Panc1 (cell line): Measurements from ENCODE around the gene ATP9A. TPM values are rescaled to one million over a fixed set of nuclear protein-coding genes. Genes with fewer than 3 reads are reported as not detected.

Experiments
- ATAC-seq: fragments of 200-7000 bp; cut with Tn5 transposase; 2 replicates; pipeline ENCODE4 v1.9.1; 2020; ENCODE audit warnings: mild to moderate bottlenecking, moderate library complexity
- BruUV-seq: library from RNA; stranded (reverse); fragments of 400-500 nt; replicated peaks from 2 replicates; lab custom pipeline; 2021; lab: Mats Ljungman, UMichigan
- CTCF ChIA-PET: fragments of 300-600 bp; sonication (Branson Sonifier 250); formaldehyde crosslinking; loops from one replicate; lab custom pipeline; 2022; ENCODE audit warnings: antibody characterized with exemption; lab: Charles Lee
- POLR2A ChIA-PET: fragments of 300-600 bp; sonication (Branson Sonifier 250); formaldehyde crosslinking; loops from one replicate; lab custom pipeline; 2022; ENCODE audit warnings: antibody characterized with exemption; lab: Charles Lee
- DNase-seq: peaks from one replicate; pipeline ENCODE4 v3.0.0-alpha.2; 2010; ENCODE audit warnings: low read depth, low spot score
- H3K27ac ChIP-seq: 2 replicates; pipeline ENCODE4 v1.5.1; 2011; ENCODE audit warnings: mild to moderate bottlenecking, low read length, inconsistent platforms
- H3K27me3 ChIP-seq: fragments of 200-500 bp; sonication (Bioruptor generic); 2 replicates; pipeline ENCODE4 v1.6.0; 2014; ENCODE audit warnings: low read length, inconsistent platforms; ENCODE audit not compliant: control insufficient read depth, insufficient read depth
- H3K36me3 ChIP-seq: fragments of 200-500 bp; sonication (Bioruptor generic); 2 replicates; pipeline ENCODE4 v1.5.1; 2014; ENCODE audit warnings: inconsistent platforms, mild to moderate bottlenecking, low read length, moderate library complexity; ENCODE audit not compliant: control insufficient read depth, insufficient read depth
- H3K4me1 ChIP-seq: 2 replicates; pipeline ENCODE4 v1.5.1; 2011; ENCODE audit warnings: inconsistent platforms, mild to moderate bottlenecking, low read length, moderate library complexity; ENCODE audit not compliant: control insufficient read depth, insufficient read depth
- H3K4me3 ChIP-seq, 2 experiments: 2 replicates each; pipeline ENCODE4 v1.5.1; 2011 to 2012; ENCODE audit warnings: low read depth in 2 of 2, low read length in 2 of 2, mild to moderate bottlenecking in 2 of 2, inconsistent platforms in 1 of 2, moderate library complexity in 1 of 2
- H3K9me3 ChIP-seq: fragments of 200-500 bp; sonication (Bioruptor generic); 2 replicates; pipeline ENCODE4 v1.5.1; 2014; ENCODE audit warnings: low read depth, mild to moderate bottlenecking, inconsistent platforms, low read length, moderate library complexity; ENCODE audit not compliant: control insufficient read depth, insufficient read depth
- CTCF ChIP-seq: fragments of 450-650 bp; IDR thresholded peaks from 2 replicates; pipeline ENCODE4 v1.5.1; 2017; ENCODE audit warnings: mild to moderate bottlenecking
- POLR2AphosphoS5 ChIP-seq: IDR thresholded peaks from 2 replicates; pipeline ENCODE4 v1.6.1; 2012; ENCODE audit warnings: mild to moderate bottlenecking, low read depth, low read length, moderate library complexity
- REST ChIP-seq, 2 experiments: IDR thresholded peaks; 2 replicates each; pipeline ENCODE4 v1.6.1; 2011 to 2012; ENCODE audit warnings: low read depth in 2 of 2, control low read depth in 1 of 2, low read length in 1 of 2, mild to moderate bottlenecking in 1 of 2, moderate library complexity in 1 of 2; ENCODE audit not compliant: insufficient read depth in 1 of 2
- SIN3A ChIP-seq: IDR thresholded peaks from 2 replicates; pipeline ENCODE4 v1.6.1; 2012; ENCODE audit warnings: low read depth, mild to moderate bottlenecking, low read length, moderate library complexity, borderline replicate concordance; ENCODE audit not compliant: insufficient read depth
- TCF7L2 ChIP-seq: IDR thresholded peaks from 2 replicates; pipeline ENCODE4 v1.6.1; 2011; ENCODE audit warnings: mild to moderate bottlenecking, low read depth, low read length, inconsistent platforms
- in situ Hi-C: cut with HindIII; loops from 2 replicates; pipeline ENCODE4 v1.10.0; 2016; ENCODE audit warnings: low sequenced_read_pairs, low pct_unique_long_range_greater_than_20kb
- intact Hi-C: fragments of 100-400 bp; cut with micrococcal nuclease; formaldehyde crosslinking; loops from one replicate; pipeline ENCODE4 v1.10.0; 2022; ENCODE audit not compliant: unreplicated experiment
- total RNA-seq: library from RNA; stranded (reverse); gene quantifications from one replicate; pipeline ENCODE4 v1.2.1, GENCODE V29; 2021; ENCODE audit not compliant: unreplicated experiment

ATP9A gene
- total RNA-seq, 1 experiment from 2014 or later, result 8.7 TPM

- H3K36me3 ChIP-seq, result no peaks in the 10 kb centered on the region
- no peak overlapping the region for H3K27ac ChIP-seq
- intact Hi-C loops (no loop called here), in situ Hi-C loops (no loop called here)
- no peaks in the 10 kb centered on the region for H3K27me3 ChIP-seq
- DNase-seq (no peak), ATAC-seq (no peak)
- TF ChIP-seq SIN3A (no peak), REST (IDR thresholded peaks at IDR 0.05; ENCODE audit: insufficient read depth in 1 of 2, low read depth in 2 of 2, low read length in 1 of 2) (no peak), TCF7L2 (no peak), CTCF (no peak), POLR2AphosphoS5 (no peak)
- ChIA-PET CTCF (no interaction called here), POLR2A (no interaction called here)
- no peaks in the 10 kb centered on the region for H3K4me1 ChIP-seq
- no peak overlapping the region for H3K4me3 ChIP-seq
- no TSS peak for BruUV-seq
- H3K9me3 ChIP-seq, result no peaks in the 10 kb centered on the region
Measured at GRCh38 chr20:51612896-51613295, 155.3 kb downstream of the ATP9A start.

DNA sequence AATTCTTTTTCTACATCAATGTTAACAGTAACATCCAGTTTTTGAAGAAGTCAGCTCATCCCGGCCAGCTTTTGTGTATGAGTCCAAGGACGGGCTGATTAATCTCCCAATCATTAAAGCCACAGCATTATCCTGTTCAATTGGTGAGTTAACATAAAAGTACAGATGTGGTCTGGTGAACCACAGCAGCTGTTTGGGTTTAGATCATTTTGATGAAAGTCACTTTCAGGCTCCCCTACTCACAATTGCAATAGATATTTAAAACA lies 156.6 kb downstream of the ATP9A start:
- no peak overlapping the region for H3K27ac ChIP-seq
- intact Hi-C loops (no loop called here), in situ Hi-C loops (no loop called here)
- H3K4me3 ChIP-seq, result no peak overlapping the region
- CTCF ChIA-PET, result no interaction called here
- POLR2A ChIA-PET, result no interaction called here
- ATAC-seq (no peak), DNase-seq (no peak)
- H3K36me3 ChIP-seq, result no peaks in the 10 kb centered on the region
- no peak for TF ChIP-seq POLR2AphosphoS5
- TF ChIP-seq SIN3A, result no peak
- no peak for TF ChIP-seq TCF7L2
- no peak for TF ChIP-seq REST (IDR thresholded peaks at IDR 0.05; ENCODE audit: insufficient read depth in 1 of 2, low read depth in 2 of 2, low read length in 1 of 2)
- no peak for TF ChIP-seq CTCF
- H3K4me1 ChIP-seq, result no peaks in the 10 kb centered on the region
- no peaks in the 10 kb centered on the region for H3K9me3 ChIP-seq
- H3K27me3 ChIP-seq, result no peaks in the 10 kb centered on the region
- no TSS peak for BruUV-seq
